ENCODE results near the gene RRM2. TPM values are rescaled to one million over a fixed set of nuclear protein-coding genes. Genes with fewer than 3 reads are reported as not detected.

The RRM2 gene
- total RNA-seq, 2 donors from 2014 or later, result 0.08 to 0.63 TPM

- no peaks in the 10 kb centered on the region for H3K36me3 ChIP-seq
- no peak for DNase-seq (ENCODE audit: low spot score)
- no peaks in the 10 kb centered on the region for H3K9me3 ChIP-seq
- TF ChIP-seq CTCF (IDR thresholded peaks at IDR 0.05), result no peak
- peaks cover 0 to 18% of the 10 kb centered on the region in 2 donors for H3K4me1 ChIP-seq
- H3K27ac ChIP-seq, result no peak overlapping the region
- H3K27me3 ChIP-seq, result no peaks in the 10 kb centered on the region
- no peak overlapping the region for H3K4me3 ChIP-seq
These were observed 36.5 kb downstream of the RRM2 start for GRCh38 chr2:10159086-10159485.

GRCh38 chr2:10159581-10160131, 37.1 kb downstream of the RRM2 start:
- no peak for DNase-seq (ENCODE audit: low spot score)
- H3K4me3 ChIP-seq, result no peak overlapping the region
- H3K27me3 ChIP-seq, result no peaks in the 10 kb centered on the region
- H3K4me1 ChIP-seq, result peaks cover 0 to 18% of the 10 kb centered on the region in 2 donors
- H3K9me3 ChIP-seq, result no peaks in the 10 kb centered on the region
- H3K27ac ChIP-seq, result no peak overlapping the region
- TF ChIP-seq CTCF (IDR thresholded peaks at IDR 0.05), result no peak
- H3K36me3 ChIP-seq, result no peaks in the 10 kb centered on the region

GRCh38 chr2:10160203-10160955, 37.8 kb downstream of the RRM2 start:
- Histone ChIP-seq H3K4me1 (peaks cover 0 to 18% of the 10 kb centered on the region in 2 donors), H3K27ac (no peak overlapping the region), H3K27me3 (no peaks in the 10 kb centered on the region), H3K36me3 (no peaks in the 10 kb centered on the region), H3K9me3 (no peaks in the 10 kb centered on the region), H3K4me3 (no peak overlapping the region)
- TF ChIP-seq CTCF (IDR thresholded peaks at IDR 0.05), result no peak
- DNase-seq (ENCODE audit: low spot score), result no peak

GRCh38 chr2:10161206-10161931, 38.8 kb downstream of the RRM2 start:
- TF ChIP-seq CTCF (IDR thresholded peaks at IDR 0.05), result no peak
- H3K27ac ChIP-seq, result no peak overlapping the region
- peaks cover 0 to 18% of the 10 kb centered on the region in 2 donors for H3K4me1 ChIP-seq
- DNase-seq (ENCODE audit: low spot score), result no peak
- no peaks in the 10 kb centered on the region for H3K27me3 ChIP-seq
- no peaks in the 10 kb centered on the region for H3K9me3 ChIP-seq
- H3K36me3 ChIP-seq, result no peaks in the 10 kb centered on the region
- H3K4me3 ChIP-seq, result no peak overlapping the region

- DNase-seq (ENCODE audit: low spot score), result no peak
- Histone ChIP-seq H3K9me3 (no peaks in the 10 kb centered on the region), H3K4me1 (peaks cover 0 to 18% of the 10 kb centered on the region in 2 donors), H3K27me3 (no peaks in the 10 kb centered on the region), H3K4me3 (no peak overlapping the region), H3K27ac (no peak overlapping the region), H3K36me3 (no peaks in the 10 kb centered on the region)
- no peak for TF ChIP-seq CTCF (IDR thresholded peaks at IDR 0.05)
These were observed 39.5 kb downstream of the RRM2 start for GRCh38 chr2:10161961-10162441.

All from right atrium auricular region (tissue), 2 donors.